Measurements from ENCODE around the gene SETD5. TPM values are rescaled to one million over a fixed set of nuclear protein-coding genes. Genes with fewer than 3 reads are reported as not detected.

Gene SETD5
- total and polyA plus RNA-seq, 2 donors (not counting 3 experiments of a cell fraction or from before 2014, with no cell fraction given): 48.2 to 149 TPM

DNA sequence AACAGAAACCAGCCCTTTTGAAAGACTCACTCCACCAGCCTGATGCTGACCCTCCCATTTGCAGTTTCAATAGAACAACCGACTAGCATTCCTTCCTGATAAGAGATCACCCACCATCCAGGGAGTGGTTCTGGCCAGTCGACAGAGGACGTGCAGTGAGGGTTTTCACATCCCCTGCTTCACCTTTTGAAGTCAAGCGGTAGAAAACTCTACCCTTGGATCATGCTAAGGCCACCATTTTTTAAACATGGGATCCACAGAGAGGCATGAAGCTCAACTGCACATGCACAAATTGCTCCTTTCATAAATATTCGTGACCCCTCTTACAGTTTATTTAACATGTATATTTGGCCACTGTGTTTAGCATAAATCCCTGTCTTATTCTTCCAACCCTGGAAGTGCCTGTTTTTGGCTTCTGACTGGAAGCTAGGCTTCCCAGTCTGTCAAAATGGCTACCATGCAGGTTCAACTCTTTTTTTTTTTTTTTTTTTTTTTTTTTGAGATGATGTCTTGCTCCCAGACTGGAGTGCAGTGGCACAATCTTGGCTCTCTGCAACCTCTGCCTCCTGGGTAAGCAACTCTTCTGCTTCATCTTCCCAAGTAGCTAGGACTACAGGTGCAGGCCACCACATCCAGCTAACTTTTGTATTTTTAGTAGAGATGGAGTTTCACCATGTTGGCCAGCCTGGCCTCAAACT lies 35.6 kb upstream of the SETD5 start:
- peaks cover 0 to 1% of the 10 kb centered on the region in 2 experiments for H3K36me3 ChIP-seq (ENCODE audit: control insufficient read depth in 2 of 2, extremely low read depth in 1 of 2, insufficient read depth in 2 of 2, low read length in 2 of 2)
- H3K9me1 ChIP-seq (replicated peaks; ENCODE audit: control insufficient read depth, extremely low read depth, insufficient read depth, low read length): no peaks in the 10 kb centered on the region
- ChIA-PET CTCF (interaction anchor here (1.1 to 3.1 kb wide), 2 partner anchors 9 kb away, joined by 3 to 45 read pairs; no protein-coding TSS in a partner anchor), POLR2A (interaction anchor here (0.6 to 2.1 kb wide), 2 partner anchors 35 to 580 kb away, joined by 5 to 20 read pairs; partner anchors contain the start of gene SETD5)
- intact Hi-C loops (cut with micrococcal nuclease) (loop anchor here (1.0 to 2.0 kb wide), 2 partner anchors 45 to 287 kb away; partner anchors contain the start of gene MTMR14), dilution Hi-C loops (cut with MboI; ENCODE audit: extremely low pct_ligation_motif_present, low sequenced_read_pairs) (no loop called here)
- H3K9me3 ChIP-seq (replicated peaks; ENCODE audit: control insufficient read depth, insufficient read depth, low read length): no peaks in the 10 kb centered on the region
- H4K20me1 ChIP-seq (replicated peaks; ENCODE audit: control insufficient read depth, extremely low read depth, insufficient read depth, low read length): no peaks in the 10 kb centered on the region
- peaks cover 7% of the 10 kb centered on the region for H3K4me1 ChIP-seq (ENCODE audit: control insufficient read depth, extremely low read depth, insufficient read depth, low read length)
- H3K4me3 ChIP-seq (replicated peaks in 1 of 3; ENCODE audit: insufficient read depth in 1 of 3, low read depth in 1 of 3, low read length in 3 of 3): no peak overlapping the region
- no peak overlapping the region for H2AFZ ChIP-seq (ENCODE audit: low read depth, low read length)
- no peak overlapping the region for H3K9ac ChIP-seq (replicated peaks; ENCODE audit: extremely low read depth, insufficient read depth, low read length)
- TF ChIP-seq POLR2AphosphoS5 (IDR thresholded peaks at IDR 0.05; ENCODE audit: insufficient read depth, low read depth, low read length) (no peak), GATA2 (IDR thresholded peaks at IDR 0.05; ENCODE audit: insufficient read depth, insufficient read length, low read depth, low read length) (no peak), FOS (IDR thresholded peaks at IDR 0.05; ENCODE audit: borderline replicate concordance, insufficient read depth, low read length) (no peak), JUN (IDR thresholded peaks at IDR 0.05; ENCODE audit: borderline replicate concordance, insufficient read depth, insufficient read length, low read depth) (no peak), POLR2A (IDR thresholded peaks at IDR 0.05; ENCODE audit: low read depth, low read length) (no peak), MYC (IDR thresholded peaks at IDR 0.05; ENCODE audit: low read depth, low read length) (no peak), EZH2 (IDR thresholded peaks at IDR 0.05; ENCODE audit: borderline replicate concordance, low read depth, low read length, severe bottlenecking) (no peak)
- TF ChIP-seq, protein P1, sequence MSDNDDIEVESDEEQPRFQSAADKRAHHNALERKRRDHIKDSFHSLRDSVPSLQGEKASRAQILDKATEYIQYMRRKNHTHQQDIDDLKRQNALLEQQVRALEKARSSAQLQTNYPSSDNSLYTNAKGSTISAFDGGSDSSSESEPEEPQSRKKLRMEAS (IDR thresholded peaks at IDR 0.05; ENCODE audit: insufficient read depth, insufficient read length): no peak
- TF ChIP-seq, protein P2, sequence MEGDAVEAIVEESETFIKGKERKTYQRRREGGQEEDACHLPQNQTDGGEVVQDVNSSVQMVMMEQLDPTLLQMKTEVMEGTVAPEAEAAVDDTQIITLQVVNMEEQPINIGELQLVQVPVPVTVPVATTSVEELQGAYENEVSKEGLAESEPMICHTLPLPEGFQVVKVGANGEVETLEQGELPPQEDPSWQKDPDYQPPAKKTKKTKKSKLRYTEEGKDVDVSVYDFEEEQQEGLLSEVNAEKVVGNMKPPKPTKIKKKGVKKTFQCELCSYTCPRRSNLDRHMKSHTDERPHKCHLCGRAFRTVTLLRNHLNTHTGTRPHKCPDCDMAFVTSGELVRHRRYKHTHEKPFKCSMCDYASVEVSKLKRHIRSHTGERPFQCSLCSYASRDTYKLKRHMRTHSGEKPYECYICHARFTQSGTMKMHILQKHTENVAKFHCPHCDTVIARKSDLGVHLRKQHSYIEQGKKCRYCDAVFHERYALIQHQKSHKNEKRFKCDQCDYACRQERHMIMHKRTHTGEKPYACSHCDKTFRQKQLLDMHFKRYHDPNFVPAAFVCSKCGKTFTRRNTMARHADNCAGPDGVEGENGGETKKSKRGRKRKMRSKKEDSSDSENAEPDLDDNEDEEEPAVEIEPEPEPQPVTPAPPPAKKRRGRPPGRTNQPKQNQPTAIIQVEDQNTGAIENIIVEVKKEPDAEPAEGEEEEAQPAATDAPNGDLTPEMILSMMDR (IDR thresholded peaks at IDR 0.05; ENCODE audit: extremely low read depth in 1 of 2, insufficient read depth in 1 of 2, low read depth in 1 of 2, low read length in 2 of 2): no peak
- H3K27ac ChIP-seq (ENCODE audit: insufficient read depth, low read depth, low read length): peak overlapping the region; percentile 97
- no TSS peak for BruUV-seq (replicated peaks)
- no peaks in the 10 kb centered on the region for H3K27me3 ChIP-seq (ENCODE audit: control insufficient read depth in 2 of 2, insufficient read depth in 2 of 2, low read length in 2 of 2)
- H3K4me2 ChIP-seq (ENCODE audit: insufficient read depth, low read length): no peak overlapping the region
- H3K79me2 ChIP-seq (ENCODE audit: control insufficient read depth, insufficient read depth, low read length): peaks cover 8% of the 10 kb centered on the region
- DNase-seq (ENCODE audit: low read depth, low spot score) (no peak), FAIRE-seq (no peak)

All from endothelial cell of umbilical vein (primary cell).